Parathyroid adenoma (tissue), 2 donors: ENCODE measurements around the gene STAB2.

Experiments
- H2AFZ ChIP-seq: fragments of 300-600 bp; sonication (generic); one replicate; pipeline ENCODE4 v1.7.0; 2017; ENCODE audit warnings: antibody characterized with exemption, mild to moderate bottlenecking
- H3K27ac ChIP-seq: fragments of 300-600 bp; sonication (generic); one replicate; pipeline ENCODE4 v1.7.0; 2017
- H3K27me3 ChIP-seq: fragments of 300-600 bp; sonication (generic); one replicate; pipeline ENCODE4 v1.7.0; 2017; ENCODE audit warnings: low read length; ENCODE audit not compliant: control insufficient read depth, insufficient read depth
- H3K36me3 ChIP-seq: fragments of 300-600 bp; sonication (generic); one replicate; pipeline ENCODE4 v1.7.0; 2017; ENCODE audit warnings: low read length; ENCODE audit not compliant: control insufficient read depth, insufficient read depth
- H3K4me1 ChIP-seq: fragments of 300-600 bp; sonication (generic); one replicate; pipeline ENCODE4 v1.7.0; 2017; ENCODE audit warnings: control low read depth
- H3K4me2 ChIP-seq: fragments of 300-600 bp; sonication (generic); one replicate; pipeline ENCODE4 v1.7.0; 2017; ENCODE audit warnings: low read length
- H3K4me3 ChIP-seq: fragments of 300-600 bp; sonication (generic); one replicate; pipeline ENCODE4 v1.7.0; 2017; ENCODE audit warnings: low read depth, low read length
- H3K79me2 ChIP-seq: fragments of 300-600 bp; sonication (generic); one replicate; pipeline ENCODE4 v1.7.0; 2017; ENCODE audit warnings: control low read depth
- H3K9ac ChIP-seq: fragments of 300-600 bp; sonication (generic); one replicate; pipeline ENCODE4 v1.7.0; 2017; ENCODE audit warnings: mild to moderate bottlenecking
- H3K9me3 ChIP-seq: fragments of 300-600 bp; sonication (generic); one replicate; pipeline ENCODE4 v1.7.0; 2017; ENCODE audit warnings: low read length; ENCODE audit not compliant: control insufficient read depth
- TF ChIP-seq, protein P1 (sequence below): fragments of 300-600 bp; sonication (generic); IDR thresholded peaks from one replicate; pipeline ENCODE4 v1.7.0; 2017; ENCODE audit warnings: antibody characterized with exemption, mild to moderate bottlenecking
- donor health status: primary hyperparathyroidism.

STAB2 gene

DNA sequence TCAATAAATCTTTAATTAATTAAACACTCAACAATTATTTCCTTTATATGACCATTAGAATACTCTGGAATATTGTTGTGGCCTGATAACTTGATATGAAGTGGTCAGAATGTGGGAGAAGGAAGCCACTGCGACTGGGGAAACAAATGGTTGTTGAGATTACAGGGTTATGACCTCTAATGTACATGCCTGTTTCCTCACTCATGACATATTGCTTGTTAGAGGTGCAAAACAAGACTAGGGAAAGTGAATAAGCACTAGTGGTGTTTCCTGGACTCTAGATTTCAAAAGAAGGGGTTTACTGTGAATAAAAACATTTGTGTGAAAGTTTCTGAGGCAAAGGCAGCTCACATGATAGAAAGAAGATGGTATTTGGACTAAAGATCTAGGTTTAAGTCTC lies 53.3 kb downstream of the STAB2 start:
- H2AFZ ChIP-seq = no peak overlapping the region
- no peaks in the 10 kb centered on the region for H3K4me1 ChIP-seq
- H3K27ac ChIP-seq = no peak overlapping the region
- no peaks in the 10 kb centered on the region for H3K79me2 ChIP-seq
- no peak overlapping the region for H3K4me2 ChIP-seq
- H3K9ac ChIP-seq = no peak overlapping the region
- no peaks in the 10 kb centered on the region for H3K9me3 ChIP-seq
- no peak overlapping the region for H3K4me3 ChIP-seq
- no peaks in the 10 kb centered on the region for H3K27me3 ChIP-seq
- H3K36me3 ChIP-seq = no peaks in the 10 kb centered on the region
- TF ChIP-seq, protein P1, sequence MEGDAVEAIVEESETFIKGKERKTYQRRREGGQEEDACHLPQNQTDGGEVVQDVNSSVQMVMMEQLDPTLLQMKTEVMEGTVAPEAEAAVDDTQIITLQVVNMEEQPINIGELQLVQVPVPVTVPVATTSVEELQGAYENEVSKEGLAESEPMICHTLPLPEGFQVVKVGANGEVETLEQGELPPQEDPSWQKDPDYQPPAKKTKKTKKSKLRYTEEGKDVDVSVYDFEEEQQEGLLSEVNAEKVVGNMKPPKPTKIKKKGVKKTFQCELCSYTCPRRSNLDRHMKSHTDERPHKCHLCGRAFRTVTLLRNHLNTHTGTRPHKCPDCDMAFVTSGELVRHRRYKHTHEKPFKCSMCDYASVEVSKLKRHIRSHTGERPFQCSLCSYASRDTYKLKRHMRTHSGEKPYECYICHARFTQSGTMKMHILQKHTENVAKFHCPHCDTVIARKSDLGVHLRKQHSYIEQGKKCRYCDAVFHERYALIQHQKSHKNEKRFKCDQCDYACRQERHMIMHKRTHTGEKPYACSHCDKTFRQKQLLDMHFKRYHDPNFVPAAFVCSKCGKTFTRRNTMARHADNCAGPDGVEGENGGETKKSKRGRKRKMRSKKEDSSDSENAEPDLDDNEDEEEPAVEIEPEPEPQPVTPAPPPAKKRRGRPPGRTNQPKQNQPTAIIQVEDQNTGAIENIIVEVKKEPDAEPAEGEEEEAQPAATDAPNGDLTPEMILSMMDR = no peak

DNA sequence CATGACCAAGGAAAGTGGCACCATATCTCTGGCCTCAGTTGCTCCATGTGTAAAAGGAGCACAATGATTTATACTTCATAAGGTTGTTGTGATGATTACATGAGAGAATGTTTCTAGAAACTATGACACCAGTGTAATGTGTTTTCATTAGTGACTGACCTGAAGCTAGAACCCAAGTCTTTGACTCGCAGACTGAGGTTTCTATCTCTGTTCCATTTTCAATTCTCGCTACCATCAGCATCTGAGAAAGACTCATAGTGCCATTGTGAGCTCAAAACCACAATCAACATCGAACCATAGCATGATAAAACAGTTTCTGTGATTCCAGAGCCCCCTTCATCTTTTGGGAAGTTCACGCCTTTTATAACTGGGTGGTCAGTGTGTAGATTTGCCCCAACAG lies 53.8 kb downstream of the STAB2 start:
- Histone ChIP-seq H2AFZ (no peak overlapping the region), H3K36me3 (no peaks in the 10 kb centered on the region), H3K4me3 (no peak overlapping the region), H3K79me2 (no peaks in the 10 kb centered on the region), H3K27ac (no peak overlapping the region), H3K27me3 (no peaks in the 10 kb centered on the region), H3K9me3 (no peaks in the 10 kb centered on the region), H3K4me2 (no peak overlapping the region), H3K4me1 (no peaks in the 10 kb centered on the region), H3K9ac (no peak overlapping the region)
- TF ChIP-seq, protein P1 = no peak

DNA sequence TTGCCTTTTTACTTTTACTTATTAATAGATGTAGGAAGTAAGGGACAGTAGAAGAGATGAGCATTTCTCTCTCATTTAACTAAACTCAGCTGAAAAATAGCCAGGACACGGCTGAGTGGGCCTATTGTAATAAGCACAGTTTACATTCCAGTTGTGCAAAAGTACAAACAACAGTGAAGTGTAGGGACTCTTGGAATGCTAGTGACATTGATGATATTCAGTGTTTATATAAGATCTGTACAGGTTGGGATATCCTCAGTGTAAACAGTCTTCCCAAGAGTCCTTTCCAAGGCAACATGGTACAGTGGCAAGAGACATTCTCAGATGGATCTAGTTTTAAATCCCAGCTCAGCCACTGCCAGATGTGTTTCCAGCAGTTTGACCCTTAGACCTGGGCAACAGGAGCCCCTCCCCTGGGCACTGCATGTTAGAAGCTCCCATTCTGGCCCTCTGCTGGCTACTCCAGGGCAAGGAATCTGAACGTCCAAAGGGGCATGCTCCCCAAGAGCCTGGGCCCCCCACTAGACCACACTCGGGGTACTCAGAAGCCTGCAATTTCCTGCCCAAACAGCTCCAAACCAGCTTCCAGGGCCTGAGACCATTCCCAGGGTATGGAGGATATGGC lies 55.3 kb downstream of the STAB2 start:
- no peaks in the 10 kb centered on the region for H3K36me3 ChIP-seq
- H3K4me1 ChIP-seq = no peaks in the 10 kb centered on the region
- H3K4me3 ChIP-seq = no peak overlapping the region
- H3K79me2 ChIP-seq = no peaks in the 10 kb centered on the region
- no peaks in the 10 kb centered on the region for H3K9me3 ChIP-seq
- H3K27ac ChIP-seq = no peak overlapping the region
- no peak overlapping the region for H2AFZ ChIP-seq
- H3K4me2 ChIP-seq = no peak overlapping the region
- H3K27me3 ChIP-seq = no peaks in the 10 kb centered on the region
- no peak overlapping the region for H3K9ac ChIP-seq
- TF ChIP-seq, protein P1 = no peak

GRCh38 chr12:103645202-103645601 lies 58.1 kb downstream of the STAB2 start:
- Histone ChIP-seq H3K9ac (no peak overlapping the region), H3K27ac (no peak overlapping the region), H3K36me3 (no peaks in the 10 kb centered on the region), H3K27me3 (no peaks in the 10 kb centered on the region), H3K4me1 (no peaks in the 10 kb centered on the region), H3K9me3 (no peaks in the 10 kb centered on the region), H3K4me3 (no peak overlapping the region), H3K4me2 (no peak overlapping the region), H2AFZ (no peak overlapping the region), H3K79me2 (no peaks in the 10 kb centered on the region)
- TF ChIP-seq, protein P1 = no peak

GRCh38 chr12:103647267-103647666 lies 60.2 kb downstream of the STAB2 start:
- Histone ChIP-seq H3K4me3 (no peak overlapping the region), H3K36me3 (no peaks in the 10 kb centered on the region), H3K9me3 (no peaks in the 10 kb centered on the region), H3K4me1 (no peaks in the 10 kb centered on the region), H3K79me2 (no peaks in the 10 kb centered on the region), H3K27ac (no peak overlapping the region), H3K4me2 (no peak overlapping the region), H3K9ac (no peak overlapping the region), H2AFZ (no peak overlapping the region), H3K27me3 (no peaks in the 10 kb centered on the region)
- TF ChIP-seq, protein P1 = no peak
